GM12873 (cell line): ENCODE results near the gene ALLC.

Experiments used
- TF ChIP-seq, protein P1 (sequence below): IDR thresholded peaks from 2 replicates; pipeline ENCODE4 v1.5.1; 2012; ENCODE audit warnings: low read depth, mild to moderate bottlenecking, moderate library complexity, low read length, control low read depth; ENCODE audit not compliant: insufficient read depth; ENCODE audit errors: missing control alignments

The ALLC gene

DNA sequence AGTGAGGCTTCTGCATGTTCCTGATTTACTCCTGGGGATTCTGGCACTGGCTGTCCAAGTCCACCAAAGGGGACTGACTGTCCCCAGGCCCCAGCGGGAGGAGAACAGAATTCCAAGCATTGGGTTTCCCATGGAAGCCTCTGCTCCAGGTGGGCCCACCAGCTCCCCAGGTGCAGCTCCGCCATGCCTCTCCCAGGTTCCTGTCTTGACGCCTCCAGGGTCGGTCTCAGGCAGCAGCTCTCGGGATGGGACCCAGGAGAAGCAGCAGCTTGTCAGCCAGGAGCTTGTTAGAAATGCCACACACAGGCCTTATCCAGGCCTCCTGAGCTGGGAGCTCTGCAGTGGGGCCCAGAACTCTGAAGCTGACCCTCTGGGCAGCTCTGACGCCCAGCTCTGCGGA is 93.3 kb downstream of the ALLC start:
- TF ChIP-seq, protein P1, sequence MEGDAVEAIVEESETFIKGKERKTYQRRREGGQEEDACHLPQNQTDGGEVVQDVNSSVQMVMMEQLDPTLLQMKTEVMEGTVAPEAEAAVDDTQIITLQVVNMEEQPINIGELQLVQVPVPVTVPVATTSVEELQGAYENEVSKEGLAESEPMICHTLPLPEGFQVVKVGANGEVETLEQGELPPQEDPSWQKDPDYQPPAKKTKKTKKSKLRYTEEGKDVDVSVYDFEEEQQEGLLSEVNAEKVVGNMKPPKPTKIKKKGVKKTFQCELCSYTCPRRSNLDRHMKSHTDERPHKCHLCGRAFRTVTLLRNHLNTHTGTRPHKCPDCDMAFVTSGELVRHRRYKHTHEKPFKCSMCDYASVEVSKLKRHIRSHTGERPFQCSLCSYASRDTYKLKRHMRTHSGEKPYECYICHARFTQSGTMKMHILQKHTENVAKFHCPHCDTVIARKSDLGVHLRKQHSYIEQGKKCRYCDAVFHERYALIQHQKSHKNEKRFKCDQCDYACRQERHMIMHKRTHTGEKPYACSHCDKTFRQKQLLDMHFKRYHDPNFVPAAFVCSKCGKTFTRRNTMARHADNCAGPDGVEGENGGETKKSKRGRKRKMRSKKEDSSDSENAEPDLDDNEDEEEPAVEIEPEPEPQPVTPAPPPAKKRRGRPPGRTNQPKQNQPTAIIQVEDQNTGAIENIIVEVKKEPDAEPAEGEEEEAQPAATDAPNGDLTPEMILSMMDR: no peak

DNA sequence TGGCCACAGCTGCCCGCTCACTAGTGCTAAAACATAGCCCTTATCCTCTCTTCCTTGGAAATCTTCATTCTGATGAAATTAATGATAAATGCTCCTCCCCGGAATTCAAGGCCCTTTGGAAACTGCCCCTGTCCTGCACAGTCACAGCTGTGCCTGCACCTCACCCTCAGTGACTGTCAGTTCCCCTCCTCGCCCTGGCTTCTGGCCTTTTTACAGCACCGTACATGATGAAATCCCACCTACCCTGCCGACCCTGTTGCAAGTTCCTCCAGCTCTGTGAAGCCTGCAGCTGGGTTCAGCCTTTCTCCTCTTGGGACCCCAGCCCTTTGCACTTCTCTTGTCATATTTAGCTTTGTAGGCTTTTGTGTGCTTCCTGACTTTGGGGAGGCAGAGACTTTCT is 93.8 kb downstream of the ALLC start:
- TF ChIP-seq, protein P1: no peak
